Measurements from ENCODE around the gene C1orf210. TPM values are rescaled to one million over a fixed set of nuclear protein-coding genes. Genes with fewer than 3 reads are reported as not detected.

C1orf210 gene
- total RNA-seq, 2 experiments from 2014 or later = not detected

DNA sequence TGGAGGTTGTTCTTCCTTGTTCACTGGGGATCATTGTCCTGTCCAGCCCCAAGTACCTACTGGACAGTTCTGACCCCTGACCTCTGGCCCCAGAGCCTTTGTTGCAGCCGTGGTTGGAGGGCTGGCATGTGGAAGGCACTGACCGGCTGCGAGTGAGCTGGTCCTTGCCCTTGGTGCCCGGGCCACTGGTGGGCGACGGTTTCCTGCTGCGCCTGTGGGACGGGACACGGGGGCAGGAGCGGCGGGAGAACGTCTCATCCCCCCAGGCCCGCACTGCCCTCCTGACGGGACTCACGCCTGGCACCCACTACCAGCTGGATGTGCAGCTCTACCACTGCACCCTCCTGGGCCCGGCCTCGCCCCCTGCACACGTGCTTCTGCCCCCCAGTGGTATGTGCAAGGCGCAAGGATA, 26.8 kb upstream of the C1orf210 start:
- TF ChIP-seq, protein P1, sequence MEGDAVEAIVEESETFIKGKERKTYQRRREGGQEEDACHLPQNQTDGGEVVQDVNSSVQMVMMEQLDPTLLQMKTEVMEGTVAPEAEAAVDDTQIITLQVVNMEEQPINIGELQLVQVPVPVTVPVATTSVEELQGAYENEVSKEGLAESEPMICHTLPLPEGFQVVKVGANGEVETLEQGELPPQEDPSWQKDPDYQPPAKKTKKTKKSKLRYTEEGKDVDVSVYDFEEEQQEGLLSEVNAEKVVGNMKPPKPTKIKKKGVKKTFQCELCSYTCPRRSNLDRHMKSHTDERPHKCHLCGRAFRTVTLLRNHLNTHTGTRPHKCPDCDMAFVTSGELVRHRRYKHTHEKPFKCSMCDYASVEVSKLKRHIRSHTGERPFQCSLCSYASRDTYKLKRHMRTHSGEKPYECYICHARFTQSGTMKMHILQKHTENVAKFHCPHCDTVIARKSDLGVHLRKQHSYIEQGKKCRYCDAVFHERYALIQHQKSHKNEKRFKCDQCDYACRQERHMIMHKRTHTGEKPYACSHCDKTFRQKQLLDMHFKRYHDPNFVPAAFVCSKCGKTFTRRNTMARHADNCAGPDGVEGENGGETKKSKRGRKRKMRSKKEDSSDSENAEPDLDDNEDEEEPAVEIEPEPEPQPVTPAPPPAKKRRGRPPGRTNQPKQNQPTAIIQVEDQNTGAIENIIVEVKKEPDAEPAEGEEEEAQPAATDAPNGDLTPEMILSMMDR (IDR thresholded peaks at IDR 0.05) = no peak
- no peaks in the 10 kb centered on the region for H3K9me3 Mint-ChIP-seq
- H3K4me3 Mint-ChIP-seq = no peak overlapping the region
- no peaks in the 10 kb centered on the region for H3K36me3 Mint-ChIP-seq (ENCODE audit: low read depth)
- intact Hi-C loops (cut with micrococcal nuclease) = no loop called here
- H3K27me3 Mint-ChIP-seq = no peaks in the 10 kb centered on the region
- ChIA-PET CTCF (no interaction called here), POLR2A (no interaction called here)
- no peaks in the 10 kb centered on the region for H3K4me1 Mint-ChIP-seq (ENCODE audit: low read depth)
- H3K27ac Mint-ChIP-seq = no peak overlapping the region
- DNase-seq (no peak), ATAC-seq (no peak)

DNA sequence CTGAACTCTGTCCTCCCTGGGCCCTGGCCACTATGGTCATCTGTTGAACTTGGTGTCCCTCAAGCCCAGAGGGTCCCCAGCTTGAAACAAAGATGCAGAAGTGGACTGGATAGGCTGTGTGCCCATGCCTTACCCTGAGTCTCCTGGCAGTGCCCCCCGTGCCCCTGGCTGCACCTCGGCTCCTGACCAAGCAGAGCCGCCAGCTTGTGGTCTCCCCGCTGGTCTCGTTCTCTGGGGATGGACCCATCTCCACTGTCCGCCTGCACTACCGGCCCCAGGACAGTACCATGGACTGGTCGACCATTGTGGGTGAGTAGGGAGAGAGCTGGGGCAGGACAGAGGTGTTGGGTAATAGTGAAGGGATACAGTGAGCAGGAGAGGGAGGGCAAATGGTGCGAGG, 26.1 kb upstream of the C1orf210 start:
- H3K27me3 Mint-ChIP-seq = no peaks in the 10 kb centered on the region
- no peak for ATAC-seq
- TF ChIP-seq, protein P1 (IDR thresholded peaks at IDR 0.05) = no peak
- H3K27ac Mint-ChIP-seq = no peak overlapping the region
- H3K36me3 Mint-ChIP-seq (ENCODE audit: low read depth) = no peaks in the 10 kb centered on the region
- ChIA-PET CTCF (no interaction called here), POLR2A (no interaction called here)
- H3K4me3 Mint-ChIP-seq = no peak overlapping the region
- H3K4me1 Mint-ChIP-seq (ENCODE audit: low read depth) = no peaks in the 10 kb centered on the region
- intact Hi-C loops (cut with micrococcal nuclease) = no loop called here
- no peaks in the 10 kb centered on the region for H3K9me3 Mint-ChIP-seq
- DNase-seq = no peak

DNA sequence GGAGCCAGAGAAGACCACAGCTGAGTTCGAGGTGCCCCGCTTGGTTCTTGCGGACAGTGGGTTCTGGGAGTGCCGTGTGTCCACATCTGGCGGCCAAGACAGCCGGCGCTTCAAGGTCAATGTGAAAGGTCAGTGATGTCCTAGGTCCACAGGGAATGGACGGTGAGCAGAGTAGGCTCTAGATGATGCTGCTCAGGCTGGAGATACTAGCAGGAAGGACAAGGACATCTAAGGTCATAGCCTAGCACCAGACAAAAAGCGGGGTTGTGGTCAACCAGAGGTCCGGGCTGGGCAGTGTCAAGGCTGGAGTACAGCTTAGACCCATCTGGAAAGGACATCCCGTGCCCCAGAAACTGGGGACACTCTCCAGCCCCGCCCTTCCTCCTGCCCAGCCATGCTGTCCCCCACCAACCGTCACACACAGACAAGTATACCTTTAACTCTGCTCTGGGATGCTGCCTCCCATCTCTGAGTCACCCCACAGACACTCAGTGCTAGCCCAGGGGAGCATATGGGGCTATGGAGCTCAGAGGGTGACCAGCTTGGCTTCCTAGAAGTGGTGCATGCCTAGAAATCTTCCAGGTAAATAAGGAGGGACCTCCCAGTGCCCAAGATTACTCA, 24.1 kb upstream of the C1orf210 start:
- Mint-ChIP-seq H3K4me3 (no peak overlapping the region), H3K27me3 (no peaks in the 10 kb centered on the region), H3K9me3 (no peaks in the 10 kb centered on the region), H3K4me1 (ENCODE audit: low read depth) (no peaks in the 10 kb centered on the region), H3K27ac (no peak overlapping the region), H3K36me3 (ENCODE audit: low read depth) (no peaks in the 10 kb centered on the region)
- intact Hi-C loops (cut with micrococcal nuclease) = no loop called here
- ChIA-PET POLR2A (interaction anchor here (0.6 kb wide), 1 partner anchor 79 kb away, joined by 3 read pairs; no protein-coding TSS in a partner anchor), CTCF (no interaction called here)
- ATAC-seq = no peak
- DNase-seq = no peak
- TF ChIP-seq, protein P1 (IDR thresholded peaks at IDR 0.05) = no peak

DNA sequence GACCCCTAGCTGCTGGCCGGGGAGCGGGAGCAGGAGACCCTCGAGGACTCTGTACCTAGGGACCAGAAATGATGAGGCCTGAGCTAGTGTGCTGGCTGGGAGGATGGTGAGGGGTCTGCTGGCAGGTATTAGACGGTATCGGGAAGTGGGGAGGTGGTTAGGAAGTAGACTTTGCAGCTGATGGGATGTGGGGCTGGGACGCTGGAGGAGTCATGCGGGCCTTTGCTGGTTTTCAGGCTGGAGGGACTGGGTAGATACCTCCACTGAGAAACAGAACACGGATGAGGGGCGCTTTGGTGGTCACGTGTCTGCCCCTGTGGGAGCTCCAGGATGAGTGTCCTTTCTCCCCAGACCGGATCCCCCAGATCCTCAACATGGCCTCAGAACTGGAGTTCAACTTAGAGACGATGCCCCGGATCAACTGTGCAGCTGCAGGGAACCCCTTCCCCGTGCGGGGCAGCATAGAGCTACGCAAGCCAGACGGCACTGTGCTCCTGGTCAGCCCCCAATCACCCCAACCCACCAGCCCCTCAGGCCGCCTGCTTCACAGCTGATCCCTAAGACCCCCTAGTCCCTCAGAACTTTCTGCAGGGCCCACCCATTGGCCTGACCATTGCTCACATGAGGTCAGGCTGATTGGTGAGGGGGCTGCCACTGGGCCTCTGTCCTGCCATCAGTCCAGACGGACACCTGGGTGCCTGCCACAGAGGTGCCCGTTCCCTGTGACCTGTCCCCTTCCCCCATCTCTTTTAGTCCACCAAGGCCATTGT, 23.4 kb upstream of the C1orf210 start:
- no peak for DNase-seq
- H3K27ac Mint-ChIP-seq = no peak overlapping the region

More for the DNA sequence above, 23.4 kb upstream of the C1orf210 start:
- Mint-ChIP-seq H3K4me1 (ENCODE audit: low read depth) (no peaks in the 10 kb centered on the region), H3K4me3 (no peak overlapping the region), H3K36me3 (ENCODE audit: low read depth) (no peaks in the 10 kb centered on the region), H3K9me3 (no peaks in the 10 kb centered on the region), H3K27me3 (no peaks in the 10 kb centered on the region)
- no peak for ATAC-seq
- TF ChIP-seq, protein P1 (IDR thresholded peaks at IDR 0.05) = no peak
- ChIA-PET CTCF (no interaction called here), POLR2A (interaction anchor here (0.6 kb wide), 1 partner anchor 79 kb away, joined by 3 read pairs; no protein-coding TSS in a partner anchor)
- intact Hi-C loops (cut with micrococcal nuclease) = no loop called here
